ENCODE data around the gene EFS.
"Not testable (repeated sequence)": the region's sequence is repeated elsewhere in the genome, so short reads cannot be mapped to it uniquely, and the experiment has no call there.

The EFS gene

DNA sequence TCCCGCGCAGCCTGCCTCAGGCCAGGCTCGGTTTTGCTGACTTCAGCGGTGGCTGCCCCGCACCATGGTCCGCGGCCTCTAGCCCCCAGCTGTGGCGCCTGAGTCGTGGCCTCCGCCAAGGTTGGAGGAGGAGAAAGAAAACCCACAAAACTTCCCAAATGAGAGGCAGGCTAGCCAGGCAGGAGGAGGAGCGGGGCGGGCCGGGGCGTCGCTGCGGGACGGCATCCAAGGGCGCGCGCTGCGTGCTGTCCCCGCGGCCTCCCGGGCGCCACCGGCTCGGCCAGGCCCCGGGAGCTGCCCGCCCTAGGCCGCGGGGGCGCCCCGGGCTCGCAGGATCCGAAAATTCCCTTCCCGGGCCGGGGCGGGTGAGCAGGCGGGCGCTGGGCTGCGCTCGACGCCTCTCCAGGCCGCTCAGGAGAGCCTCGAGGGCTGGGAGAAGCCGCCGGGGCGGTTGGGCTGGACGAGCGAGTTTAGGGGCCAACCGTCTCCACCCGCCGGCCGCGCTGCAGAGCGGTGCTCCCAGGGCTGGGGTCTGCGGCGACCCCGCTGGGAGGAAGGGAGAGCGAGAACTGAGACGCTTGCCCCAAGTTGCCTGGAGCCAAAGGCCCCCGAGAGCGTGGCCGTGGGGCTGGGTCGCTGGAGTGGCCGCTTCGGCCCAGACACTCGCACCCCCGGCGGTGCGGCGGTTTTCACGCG is at the start of gene EFS:
Gene EFS (minus strand): TSS at position 137 of the 696 bp plus-strand sequence. CDS start 147 bp downstream, outside the sequence.
- DNase-seq = peak in 2 of 3 experiments; percentile 42 to 57

GRCh38 chr14:23414254-23414653 is 49.3 kb upstream of the EFS start:
- DNase-seq = no peak

- DNase-seq = no peak
Observed at GRCh38 chr14:23413681-23414080, 48.7 kb upstream of the EFS start.

DNA sequence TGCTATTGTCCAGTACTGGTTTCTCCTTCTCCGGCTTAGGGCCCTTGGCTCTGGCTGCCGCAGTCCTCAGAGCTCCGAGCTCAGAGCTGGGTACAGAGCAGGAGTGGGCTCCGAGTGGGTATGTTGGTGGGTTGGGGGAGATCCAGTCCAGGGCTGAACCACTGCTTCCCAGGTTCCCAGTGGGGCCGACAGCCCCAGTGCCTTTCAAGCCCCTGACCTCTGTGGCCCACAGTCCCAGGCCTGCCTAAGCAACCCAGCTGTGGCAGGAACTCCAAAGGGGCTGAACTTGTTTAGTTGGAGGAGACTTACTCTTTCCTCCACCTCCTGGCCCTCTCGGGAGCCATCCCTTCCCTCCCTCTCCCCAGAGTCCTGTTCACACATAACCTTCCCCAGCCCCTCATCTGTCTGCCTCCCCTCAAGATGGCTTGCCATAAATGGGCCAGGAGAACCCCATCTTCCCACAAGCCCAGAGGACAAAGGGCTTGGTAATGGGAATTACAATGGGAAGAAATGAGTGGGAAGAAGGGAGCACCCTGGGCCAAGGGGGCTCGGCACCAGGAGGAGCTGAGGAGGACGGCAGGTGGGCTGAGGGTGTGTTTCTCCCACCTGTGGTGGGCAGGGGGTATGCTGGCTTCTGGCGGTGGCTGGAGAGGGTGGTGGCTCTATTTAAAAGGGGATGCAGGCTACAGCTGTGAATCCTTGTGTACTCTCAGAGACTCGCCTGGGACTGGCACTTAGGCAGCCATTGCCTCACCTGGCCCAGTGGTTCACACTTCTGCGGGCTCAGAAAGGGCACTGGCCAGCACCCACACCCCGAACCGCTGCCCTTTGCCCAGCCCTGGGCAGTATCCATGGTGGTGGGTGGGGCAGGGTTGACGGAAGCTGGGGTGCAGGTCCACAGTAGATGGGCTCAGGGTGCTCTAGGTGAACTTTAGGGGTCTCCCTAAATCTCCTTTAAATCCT is 46.9 kb upstream of the EFS start:
- no peak for DNase-seq

- DNase-seq = no peak
Observed at GRCh38 chr14:23409966-23410635, 45.1 kb upstream of the EFS start.

DNA sequence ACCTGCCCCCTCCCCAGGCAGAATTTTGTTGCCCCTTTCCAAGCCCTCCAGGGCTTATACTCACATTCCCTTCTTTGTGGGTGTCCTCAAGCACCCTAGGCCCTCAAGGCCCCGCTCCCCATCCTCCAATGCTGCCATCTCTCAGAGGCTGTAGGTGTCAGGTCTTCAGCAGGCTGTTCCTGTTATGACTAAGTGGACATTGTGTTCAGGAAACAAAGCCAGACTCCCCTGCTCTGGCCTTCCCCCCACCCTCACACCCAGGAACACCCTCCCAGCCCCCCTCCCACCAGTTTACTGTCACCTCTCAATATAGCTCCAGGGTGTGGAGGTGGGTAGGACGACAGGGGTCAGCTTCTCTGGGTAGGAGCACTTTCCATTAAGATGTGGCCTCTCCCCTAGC is 44.5 kb upstream of the EFS start:
- no peak for DNase-seq

- no peak for DNase-seq
Observed at GRCh38 chr14:23408307-23408630, 43.3 kb upstream of the EFS start.

DNA sequence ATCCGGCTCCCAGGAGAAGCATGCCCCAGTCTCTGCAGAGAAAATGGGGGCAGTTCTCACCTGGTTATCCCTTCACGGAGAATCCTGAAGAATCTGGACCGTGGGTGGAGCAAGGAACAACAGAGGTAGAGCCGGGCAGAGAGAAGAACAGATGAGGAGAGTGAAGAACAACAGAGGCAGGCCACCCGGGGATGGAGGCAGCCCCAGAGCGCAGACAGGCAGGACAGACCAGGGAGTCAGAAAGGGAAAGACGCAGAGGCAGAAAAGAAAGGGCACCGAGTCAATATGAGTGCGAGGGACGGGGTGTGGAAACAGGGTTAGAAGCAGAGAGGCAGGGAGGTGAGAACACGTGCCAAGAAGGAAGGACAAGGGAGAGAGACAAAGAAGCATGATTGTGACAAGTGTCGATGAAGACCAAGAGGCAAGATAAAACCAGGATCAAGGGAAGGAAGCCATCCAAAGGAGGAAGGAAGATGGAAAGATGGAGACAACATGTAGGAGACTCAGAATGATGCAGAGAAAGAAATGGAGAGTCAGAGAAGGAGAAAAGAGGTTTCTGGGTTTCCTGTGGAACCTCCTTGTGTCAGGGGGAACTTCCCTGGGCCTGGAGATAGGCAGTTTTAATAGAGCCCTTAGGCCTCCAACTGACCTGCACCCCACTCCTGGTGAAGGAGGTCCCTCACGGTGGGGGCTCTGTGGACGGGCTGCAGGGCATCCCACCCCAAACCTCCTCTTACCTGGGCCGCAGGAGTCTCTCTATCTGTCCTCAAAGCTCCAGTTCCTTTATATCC is 42.7 kb upstream of the EFS start, which contains the start of gene MYH6:
Gene MYH6 (minus strand): TSS at position 758 of the 791 bp plus-strand sequence. CDS start 1,050 bp downstream, outside the sequence.
- DNase-seq = no peak

DNA sequence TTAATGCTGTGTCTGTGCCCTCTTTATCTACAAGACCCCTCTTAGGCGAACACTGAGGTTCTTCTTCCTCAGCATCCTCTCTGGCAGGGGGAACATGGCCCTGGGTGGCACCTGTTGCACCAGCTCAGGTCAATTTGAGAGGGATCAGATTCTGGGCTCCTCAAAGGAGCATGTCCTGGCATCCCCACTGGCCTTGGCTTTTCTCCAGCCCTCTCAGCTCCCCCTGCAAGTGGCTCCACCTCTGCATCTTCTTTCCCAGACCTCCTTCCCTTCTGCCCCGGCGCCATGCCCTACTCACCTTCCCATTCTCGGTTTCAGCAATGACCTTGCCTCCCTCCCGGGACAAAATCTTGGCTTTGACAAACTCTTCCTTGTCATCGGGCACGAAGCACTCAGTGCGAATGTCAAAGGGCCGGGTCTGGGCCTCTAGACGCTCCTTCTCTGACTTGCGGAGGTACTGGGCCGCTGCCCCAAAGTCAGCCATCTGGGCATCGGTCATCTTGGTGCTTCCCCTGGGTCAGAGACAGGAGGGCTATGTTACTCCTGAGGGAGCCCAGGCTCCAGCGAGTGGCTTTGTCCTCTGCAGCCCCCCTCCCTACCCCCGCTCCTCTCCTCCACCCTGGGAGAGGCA is 41.9 kb upstream of the EFS start:
- no peak for DNase-seq

- peak in 1 of 3 experiments; percentile 14 for DNase-seq
Observed at GRCh38 chr14:23406244-23406643, 41.3 kb upstream of the EFS start.

GRCh38 chr14:23405516-23406025 is 40.6 kb upstream of the EFS start:
- no peak for DNase-seq

GRCh38 chr14:23405096-23405495 is 40.1 kb upstream of the EFS start:
- no peak for DNase-seq

- DNase-seq = no peak
Observed at GRCh38 chr14:23404331-23404900, 39.4 kb upstream of the EFS start.

DNA sequence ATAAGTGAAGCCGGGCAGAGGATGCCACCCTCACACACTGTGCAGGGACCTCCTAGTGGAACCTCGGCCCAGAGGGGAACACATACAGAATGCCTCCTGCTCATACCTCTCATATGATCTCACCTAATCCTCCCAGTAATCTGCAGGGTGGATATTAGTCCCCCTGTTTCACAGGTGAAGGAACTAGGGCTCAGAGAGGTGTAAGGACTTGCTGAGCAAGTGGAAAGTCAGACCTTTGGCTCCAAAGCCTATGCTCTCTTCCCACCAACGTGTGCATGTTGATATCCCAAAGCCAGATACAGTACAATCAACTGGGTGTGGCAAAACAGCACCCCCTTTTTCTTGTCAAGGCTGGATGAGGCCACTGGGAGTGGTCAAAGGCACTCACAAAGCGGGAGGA is 38.9 kb upstream of the EFS start:
- no peak for DNase-seq

- no peak for DNase-seq
Observed at GRCh38 chr14:23403139-23403438, 38.1 kb upstream of the EFS start.

- no peak for DNase-seq
Observed at GRCh38 chr14:23402296-23403138, 37.5 kb upstream of the EFS start.

DNA sequence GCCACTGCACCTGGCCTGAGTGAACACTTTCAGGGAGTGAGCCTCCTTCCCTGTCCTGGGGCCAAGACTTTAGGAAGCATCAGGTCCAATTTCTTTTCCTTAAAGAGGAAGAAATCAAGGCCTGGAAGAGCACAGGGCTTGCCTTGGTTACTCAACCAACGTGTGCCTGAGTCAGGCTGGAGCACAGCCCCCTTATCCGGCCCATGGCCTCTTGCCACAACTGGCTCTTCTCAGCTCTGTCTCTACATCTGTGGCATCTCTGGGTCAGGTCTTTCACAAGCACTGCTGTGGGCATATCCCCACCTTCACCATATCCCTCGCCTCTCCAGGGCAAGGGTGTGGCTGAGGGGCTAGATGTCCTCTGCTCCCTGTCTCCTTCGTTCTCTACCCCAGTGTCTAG is 36.3 kb upstream of the EFS start:
- no peak for DNase-seq

GRCh38 chr14:23400496-23401149 is 35.7 kb upstream of the EFS start:
- DNase-seq = not testable (repeated sequence)

DNA sequence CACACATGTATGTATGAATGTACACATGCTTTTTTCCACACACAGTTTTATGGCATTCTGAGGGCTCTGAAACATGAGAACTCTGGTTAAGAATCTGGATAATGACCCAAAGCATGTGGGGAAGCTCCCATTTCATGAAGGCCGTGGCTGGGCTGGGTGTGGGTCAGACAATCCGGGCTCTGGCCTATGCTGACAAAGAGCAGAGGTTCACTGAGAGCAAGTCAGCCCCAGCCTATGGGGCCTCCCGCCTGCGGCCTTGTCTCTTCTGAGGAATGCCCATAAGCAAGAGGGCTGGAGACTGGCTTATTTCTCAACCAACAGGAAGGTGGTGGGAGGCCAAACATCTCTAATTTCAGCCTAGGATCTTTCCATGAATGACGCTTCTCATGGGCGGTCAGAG is 34.6 kb upstream of the EFS start:
- no peak for DNase-seq

GRCh38 chr14:23399136-23399535 is 34.2 kb upstream of the EFS start:
- no peak for DNase-seq

Measured in NCI-H1417 (cell line).